ENCODE data around the gene ENSA.
"Not testable (repeated sequence)": the region's sequence is repeated elsewhere in the genome, so short reads cannot be mapped to it uniquely, and the experiment has no call there.

ENSA gene

GRCh38 chr1:150629115-150629928 is at the start of gene ENSA:
Gene ENSA, minus strand, starts transcription at chr1:150629612. Its CDS starts 142 bp downstream, at chr1:150629470.
- DNase-seq (ENCODE audit: low read depth) = peak; percentile 92

GRCh38 chr1:150678988-150679387 is 49.6 kb upstream of the ENSA start:
- DNase-seq (ENCODE audit: low read depth) = no peak

- DNase-seq (ENCODE audit: low read depth) = no peak
Observed at GRCh38 chr1:150674881-150675280, 45.5 kb upstream of the ENSA start.

GRCh38 chr1:150663321-150663720 is 33.9 kb upstream of the ENSA start:
- no peak for DNase-seq (ENCODE audit: low read depth)

DNA sequence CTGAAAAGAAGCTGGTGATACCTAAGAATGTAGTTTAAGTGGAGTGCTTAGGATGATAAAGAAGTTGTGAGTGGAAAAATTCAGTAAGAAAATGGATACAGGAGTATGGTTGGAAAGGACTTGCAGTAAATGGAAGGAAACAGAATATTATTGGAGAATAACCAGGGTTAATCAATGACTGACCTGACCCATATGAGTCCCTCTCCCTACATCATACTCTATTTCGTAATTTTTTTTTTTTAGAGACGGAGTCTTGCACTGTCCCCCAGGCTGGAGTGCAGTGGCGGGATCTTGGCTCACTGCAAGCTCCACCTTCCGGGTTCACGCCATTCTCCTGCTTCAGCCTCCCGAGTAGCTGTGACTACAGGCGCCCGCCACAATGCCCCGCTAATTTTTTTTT is 33.4 kb upstream of the ENSA start:
- DNase-seq (ENCODE audit: low read depth) = no peak

GRCh38 chr1:150661156-150661555 is 31.7 kb upstream of the ENSA start:
- no peak for DNase-seq (ENCODE audit: low read depth)

DNA sequence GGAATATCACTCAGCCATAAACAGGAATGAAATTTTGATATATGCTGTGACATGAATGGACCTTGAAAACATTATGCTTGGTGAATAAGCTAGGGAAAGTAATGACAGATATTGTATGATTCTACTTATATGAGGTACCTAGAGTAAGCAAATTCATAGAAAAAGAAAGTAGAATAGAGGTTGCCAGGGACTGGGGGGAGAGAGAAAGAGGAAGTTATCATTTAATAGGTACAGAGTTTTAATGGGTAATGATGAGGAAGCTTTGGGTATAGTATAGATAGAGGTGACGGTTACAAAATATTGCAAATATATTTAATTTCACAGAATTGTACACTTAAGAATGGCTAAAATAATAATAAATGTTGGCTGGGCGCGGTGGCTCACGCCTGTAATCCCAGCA is 31.2 kb upstream of the ENSA start:
- no peak for DNase-seq (ENCODE audit: low read depth)

- not testable (repeated sequence) for DNase-seq (ENCODE audit: low read depth)
Observed at GRCh38 chr1:150657064-150657463, 27.7 kb upstream of the ENSA start.

DNA sequence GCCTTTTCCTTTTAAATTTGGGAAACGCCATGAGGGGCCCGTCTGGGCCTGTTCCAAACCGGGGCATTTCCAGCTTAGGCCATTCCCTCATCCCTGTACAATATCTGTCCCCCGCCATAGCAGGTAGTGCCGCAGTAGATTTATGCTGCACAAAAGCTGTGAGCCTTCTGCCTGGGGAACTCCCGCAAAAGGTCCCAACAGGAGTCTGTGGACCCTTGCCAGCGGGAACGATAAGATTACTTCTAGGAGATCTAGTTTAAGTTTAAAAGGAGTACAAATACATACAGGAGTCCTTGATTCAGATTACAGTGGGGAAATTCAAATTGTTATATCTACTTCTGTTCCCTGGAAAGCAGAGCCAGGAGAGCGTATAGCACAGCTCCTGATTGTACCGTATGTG is 25.2 kb upstream of the ENSA start:
- DNase-seq (ENCODE audit: low read depth) = not testable (repeated sequence)

GRCh38 chr1:150650193-150650592 is 20.8 kb upstream of the ENSA start:
- no peak for DNase-seq (ENCODE audit: low read depth)

- DNase-seq (ENCODE audit: low read depth) = no peak
Observed at GRCh38 chr1:150649441-150650075, 20.1 kb upstream of the ENSA start.

- no peak for DNase-seq (ENCODE audit: low read depth)
Observed at GRCh38 chr1:150642296-150642695, 12.9 kb upstream of the ENSA start.

DNA sequence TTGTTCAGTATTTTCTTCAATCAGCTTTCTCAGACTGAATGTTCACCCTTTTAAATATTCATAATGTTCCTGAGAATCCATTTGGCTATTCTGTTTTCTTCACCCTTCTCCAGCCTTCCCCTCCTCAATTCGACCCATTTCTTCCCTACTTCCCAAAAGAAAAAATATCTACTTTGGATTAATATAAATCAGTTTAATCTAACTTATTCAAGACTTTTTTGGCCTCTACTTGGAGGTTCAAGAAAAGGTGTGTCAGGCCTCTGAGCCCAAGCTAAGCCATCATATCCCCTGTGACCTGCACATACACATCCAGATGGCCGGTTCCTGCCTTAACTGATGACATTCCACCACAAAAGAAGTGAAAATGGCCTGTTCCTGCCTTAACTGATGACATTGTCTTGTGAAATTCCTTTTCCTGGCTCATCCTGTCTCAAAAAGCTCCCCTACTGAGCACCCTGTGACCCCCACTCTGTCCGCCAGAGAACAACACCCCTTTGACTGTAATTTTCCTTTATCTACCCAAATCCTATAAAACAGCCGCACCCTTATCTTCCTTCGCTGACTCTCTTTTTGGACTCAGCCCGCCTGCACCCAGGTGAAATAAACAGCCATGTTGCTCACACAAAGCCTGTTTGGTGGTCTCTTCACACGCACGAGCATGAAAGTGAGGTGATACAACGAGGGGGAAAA is 11.9 kb upstream of the ENSA start:
- not testable (repeated sequence) for DNase-seq (ENCODE audit: low read depth)

DNA sequence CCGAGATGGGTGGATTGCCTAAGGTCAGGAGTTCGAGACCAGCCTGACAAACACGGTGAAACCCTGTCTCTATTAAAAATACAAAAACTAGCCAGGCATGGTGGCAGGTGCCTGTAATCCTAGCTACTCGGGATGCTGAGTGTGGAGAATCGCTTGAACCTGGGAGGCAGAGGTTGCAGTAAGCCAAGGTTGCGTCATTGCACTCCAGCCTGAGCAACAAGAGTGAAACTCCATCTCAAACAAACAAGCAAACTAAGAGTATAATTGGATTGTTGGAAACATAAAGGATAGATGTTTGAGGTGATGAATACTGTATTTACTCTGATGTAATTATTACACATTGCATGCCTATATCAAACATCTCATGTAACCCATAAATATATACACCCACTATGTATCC is 9.0 kb upstream of the ENSA start:
- DNase-seq (ENCODE audit: low read depth) = not testable (repeated sequence)

DNA sequence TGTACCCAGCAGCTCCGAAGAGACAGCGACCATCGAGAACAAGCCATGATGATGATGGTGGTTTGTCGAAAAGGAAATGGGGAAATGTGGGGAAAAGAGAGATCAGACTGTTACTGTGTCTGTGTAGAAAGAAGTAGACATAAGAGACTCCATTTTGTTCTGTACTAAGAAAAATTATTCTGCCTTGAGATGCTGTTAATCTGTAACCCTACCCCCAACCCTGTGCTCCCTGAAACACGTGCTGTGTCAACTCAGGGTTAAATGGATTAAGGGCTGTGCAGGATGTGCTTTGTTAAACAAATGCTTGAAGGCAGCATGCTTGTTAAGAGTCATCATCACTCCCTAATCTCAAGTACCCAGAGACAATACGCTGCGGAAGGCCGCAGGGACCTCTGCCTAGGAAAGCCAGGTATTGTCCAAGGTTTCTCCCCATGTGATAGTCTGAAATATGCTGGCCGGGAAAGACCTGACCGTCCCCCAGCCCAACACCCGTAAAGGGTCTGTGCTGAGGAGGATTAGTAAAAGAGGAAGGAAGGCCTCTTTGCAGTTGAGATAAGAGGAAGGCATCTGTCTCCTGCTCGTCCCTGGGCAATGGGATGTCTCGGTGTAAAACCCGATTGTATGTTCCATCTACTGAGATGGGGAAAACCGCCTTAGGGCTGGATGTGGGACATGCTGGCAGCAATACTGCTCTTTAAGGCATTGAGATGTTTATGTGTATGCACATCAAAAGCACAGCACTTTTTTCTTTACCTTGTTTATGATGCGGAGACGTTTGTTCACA is 5.6 kb upstream of the ENSA start:
- not testable (repeated sequence) for DNase-seq (ENCODE audit: low read depth)

DNA sequence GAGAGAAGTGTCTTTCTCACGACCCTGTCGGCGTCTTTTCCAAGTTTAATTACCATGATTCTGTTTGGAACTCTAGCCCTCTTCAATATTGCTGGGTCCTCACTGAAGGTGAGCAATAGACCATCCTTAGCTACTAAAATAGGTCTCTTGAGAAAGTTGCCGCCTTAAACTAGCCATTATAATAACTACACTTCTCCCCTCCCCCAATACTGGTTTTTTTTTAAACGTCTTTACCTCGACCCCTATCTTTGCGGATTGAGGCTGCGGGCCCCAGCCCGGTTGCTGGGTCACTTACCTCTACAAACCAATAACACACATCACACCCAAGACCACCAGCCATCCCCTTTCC is 672 bp downstream of the ENSA start:
- no peak for DNase-seq (ENCODE audit: low read depth)

DNA sequence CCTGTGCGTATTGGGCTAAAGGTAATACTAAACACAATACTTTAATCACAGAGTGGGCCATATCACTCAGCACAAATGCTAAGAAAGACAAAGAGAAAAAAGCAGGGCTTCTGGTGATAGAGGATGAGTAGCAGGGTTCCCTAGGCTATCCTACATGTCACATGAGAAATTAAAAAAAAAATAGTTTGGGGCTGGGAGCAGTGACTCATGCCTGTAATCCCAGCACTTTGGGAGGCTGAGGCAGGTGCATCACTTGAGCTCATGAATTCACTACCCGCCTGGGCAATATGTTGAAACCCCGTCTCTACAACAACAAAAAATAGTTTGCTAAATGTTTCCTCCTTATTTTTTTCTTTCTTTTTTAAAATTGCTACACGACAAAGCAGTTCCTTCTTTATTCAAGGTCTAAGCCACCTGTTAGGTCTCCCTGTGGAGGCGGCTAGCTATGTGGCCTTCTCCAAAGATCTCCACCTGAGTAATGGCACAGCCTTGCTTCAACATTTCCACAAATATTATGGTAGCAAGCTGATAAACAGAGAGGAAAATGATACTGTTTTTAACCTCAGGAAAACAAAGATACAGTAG is 1.5 kb downstream of the ENSA start:
- DNase-seq (ENCODE audit: low read depth) = no peak

GRCh38 chr1:150626150-150626549 is 3.3 kb downstream of the ENSA start:
- DNase-seq (ENCODE audit: low read depth) = no peak

DNA sequence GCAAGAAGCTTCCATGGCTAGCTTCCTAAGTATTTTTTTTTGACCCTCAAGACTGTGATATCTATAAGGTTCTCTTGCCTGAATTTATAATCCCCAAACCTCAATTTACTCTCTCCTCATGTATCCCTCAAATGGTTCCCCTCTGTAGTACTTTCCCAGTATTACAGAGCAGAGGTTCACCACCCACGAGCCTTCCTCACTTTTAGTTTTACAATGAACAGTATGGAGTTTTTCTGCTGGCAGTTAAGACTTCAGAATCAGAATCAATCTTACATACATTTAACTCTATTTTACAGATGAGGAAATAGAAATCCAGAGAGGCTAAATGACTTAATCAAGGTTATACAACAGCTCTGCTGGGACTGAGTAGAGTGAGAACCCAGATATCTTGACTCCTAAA is 4.9 kb downstream of the ENSA start:
- not testable (repeated sequence) for DNase-seq (ENCODE audit: low read depth)

DNA sequence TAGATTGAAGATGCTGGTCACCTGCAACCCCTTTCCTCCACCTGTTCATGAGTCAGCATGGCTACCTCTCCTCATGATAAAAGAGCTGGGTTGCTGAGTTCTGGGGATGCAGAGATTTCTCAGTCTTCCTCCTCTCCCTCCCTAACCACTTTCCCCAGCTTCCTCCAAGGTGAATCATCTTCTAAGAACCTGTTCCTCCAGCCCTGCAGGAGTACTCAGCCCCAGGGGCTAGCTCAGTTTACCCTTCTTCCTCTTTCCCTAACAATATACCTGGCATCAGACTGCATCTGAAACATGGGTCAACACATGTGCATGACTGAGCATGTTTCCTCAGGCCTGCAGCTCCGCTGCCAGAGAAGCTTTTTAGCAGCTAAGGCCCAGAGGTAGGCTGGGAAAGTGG is 5.3 kb downstream of the ENSA start:
- DNase-seq (ENCODE audit: low read depth) = not testable (repeated sequence)

- no peak for DNase-seq (ENCODE audit: low read depth)
Observed at GRCh38 chr1:150622303-150622975, 7.0 kb downstream of the ENSA start.
